Fibroblast of the conjunctiva (primary cell): Measurements from ENCODE around the gene HM13.
"Not testable (repeated sequence)": the region's sequence is repeated elsewhere in the genome, so short reads cannot be mapped to it uniquely, and the experiment has no call there.

Experiments used
- DNase-seq: peaks from one replicate; pipeline ENCODE4 v3.0.0-alpha.2; 2010; ENCODE audit warnings: low read depth

The HM13 gene

DNA sequence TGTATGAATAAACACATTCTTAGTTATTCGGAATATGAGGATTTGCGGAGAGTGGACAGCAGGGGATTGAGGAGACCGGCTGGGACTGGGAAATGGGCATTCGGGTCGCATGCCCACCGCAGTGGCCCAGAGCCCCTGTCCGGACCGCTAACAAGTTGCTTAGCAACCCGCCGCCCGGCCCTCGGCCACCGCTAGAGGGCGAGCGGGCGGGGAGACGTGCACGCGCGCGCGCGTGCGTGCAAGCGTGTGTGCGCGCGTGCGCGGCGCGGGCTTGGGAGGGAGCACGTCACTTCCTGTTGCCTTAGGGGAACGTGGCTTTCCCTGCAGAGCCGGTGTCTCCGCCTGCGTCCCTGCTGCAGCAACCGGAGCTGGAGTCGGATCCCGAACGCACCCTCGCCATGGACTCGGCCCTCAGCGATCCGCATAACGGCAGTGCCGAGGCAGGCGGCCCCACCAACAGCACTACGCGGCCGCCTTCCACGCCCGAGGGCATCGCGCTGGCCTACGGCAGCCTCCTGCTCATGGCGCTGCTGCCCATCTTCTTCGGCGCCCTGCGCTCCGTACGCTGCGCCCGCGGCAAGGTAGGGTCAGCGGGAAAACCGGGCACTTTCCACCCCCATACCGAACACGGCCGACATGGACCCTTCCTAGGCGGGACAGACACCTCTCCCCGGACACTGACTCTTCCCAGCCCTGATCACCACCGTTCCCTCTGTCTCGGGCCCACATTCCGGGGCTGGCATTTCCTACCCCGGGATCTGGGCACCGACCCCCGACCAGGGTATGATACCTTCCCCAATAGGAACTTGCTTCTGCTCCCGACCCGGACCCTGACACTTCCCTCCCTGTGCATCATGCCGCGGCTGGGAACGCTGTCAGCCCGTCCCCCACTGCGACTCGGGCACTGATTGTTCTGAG lies at the start of gene HM13:
Gene HM13 (plus strand): TSS at position 289 of the 918 bp plus-strand sequence. CDS start 110 bp downstream, at position 399.
- DNase-seq: peak; percentile 86

GRCh38 chr20:31470946-31471345 lies 43.3 kb upstream of the HM13 start:
- not testable (repeated sequence) for DNase-seq

GRCh38 chr20:31472395-31473330 lies 41.6 kb upstream of the HM13 start:
- no peak for DNase-seq

DNA sequence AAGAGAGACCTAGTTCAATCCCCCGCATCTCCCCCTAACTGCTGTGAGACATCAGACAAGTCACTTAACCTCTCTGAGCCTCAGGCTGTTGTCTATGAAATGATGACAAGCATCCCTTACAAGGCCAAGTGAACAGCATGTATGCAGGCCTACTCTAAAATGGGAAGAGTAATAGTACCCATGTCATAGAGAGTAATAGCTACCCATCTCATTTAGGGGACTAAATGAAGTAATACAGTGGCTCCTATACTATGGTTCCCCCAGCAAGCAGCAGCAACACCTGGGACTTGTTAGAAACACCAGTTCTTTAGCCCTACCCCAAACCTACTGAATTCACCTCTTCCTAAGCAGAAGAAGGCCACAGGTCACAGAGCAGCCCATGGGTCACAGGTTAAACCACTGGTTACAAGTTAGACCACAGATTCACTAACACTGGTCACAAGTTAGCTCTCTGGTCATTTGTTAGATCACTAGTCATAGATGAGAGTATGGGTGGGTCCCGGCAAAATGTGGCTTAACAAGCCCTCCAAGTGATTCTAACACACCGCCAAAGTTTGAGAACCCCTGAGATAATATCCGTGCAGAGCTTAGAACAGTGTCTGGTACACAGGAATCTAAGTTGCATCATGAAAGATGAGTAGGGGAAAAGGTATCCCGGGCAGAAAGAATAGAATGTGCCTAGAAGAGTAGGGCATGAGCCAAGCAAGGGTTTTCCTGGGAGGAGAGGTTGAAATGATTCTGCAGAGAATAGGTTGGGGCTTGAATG lies 40.7 kb upstream of the HM13 start:
- no peak for DNase-seq

- no peak for DNase-seq
These were observed 40.2 kb upstream of the HM13 start for GRCh38 chr20:31474097-31474436.

- no peak for DNase-seq
These were observed 39.3 kb upstream of the HM13 start, which contains the start of the genes DEFB124 and REM1 for GRCh38 chr20:31474758-31475427. TSS of gene DEFB124 (minus strand) at chr20:31475127. CDS start at chr20:31473013, 2,114 bp downstream. TSS of gene REM1 (plus strand) at chr20:31475288. CDS start at chr20:31476446, 1,158 bp downstream.

DNA sequence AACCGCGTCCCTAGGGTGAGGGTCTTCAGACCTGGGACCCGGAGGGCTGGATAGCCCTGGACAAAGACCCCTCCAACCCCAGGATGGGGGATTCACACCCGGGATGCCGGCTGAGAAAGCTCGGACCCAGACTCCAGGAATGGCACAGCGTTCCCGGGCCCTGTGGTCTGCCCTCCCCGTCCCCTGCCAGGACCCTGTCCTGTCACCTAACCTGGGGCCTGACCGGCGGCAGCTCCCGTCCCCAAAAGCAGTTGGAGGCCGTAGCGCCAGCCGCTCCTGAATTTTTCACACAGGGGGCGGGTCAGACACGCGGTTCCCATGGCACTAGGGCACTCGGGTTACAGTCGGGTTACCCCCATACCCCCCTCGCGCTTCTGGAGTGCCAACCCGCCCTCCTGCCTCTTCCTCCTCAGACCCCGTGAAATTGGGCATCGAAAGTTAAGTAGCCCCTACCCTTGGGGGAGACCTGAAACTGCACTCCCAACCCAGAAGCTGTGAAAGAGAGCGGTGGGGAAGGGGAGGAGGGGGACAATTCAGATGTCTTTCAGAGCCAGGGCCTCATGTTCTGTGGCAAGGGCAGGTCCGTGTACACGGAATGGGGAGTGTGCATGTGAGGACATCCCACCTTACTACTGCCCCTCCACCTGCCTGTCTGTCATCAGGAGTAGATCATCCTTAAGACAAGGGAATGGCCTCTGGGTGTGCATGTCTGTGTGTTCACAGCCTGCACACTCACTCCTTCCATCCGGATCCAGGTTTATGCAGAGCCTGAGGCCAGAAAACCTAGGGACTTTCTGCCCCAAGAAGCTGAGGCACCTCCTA lies 38.6 kb upstream of the HM13 start:
- no peak for DNase-seq

GRCh38 chr20:31476294-31476585 lies 38.0 kb upstream of the HM13 start:
- no peak for DNase-seq

DNA sequence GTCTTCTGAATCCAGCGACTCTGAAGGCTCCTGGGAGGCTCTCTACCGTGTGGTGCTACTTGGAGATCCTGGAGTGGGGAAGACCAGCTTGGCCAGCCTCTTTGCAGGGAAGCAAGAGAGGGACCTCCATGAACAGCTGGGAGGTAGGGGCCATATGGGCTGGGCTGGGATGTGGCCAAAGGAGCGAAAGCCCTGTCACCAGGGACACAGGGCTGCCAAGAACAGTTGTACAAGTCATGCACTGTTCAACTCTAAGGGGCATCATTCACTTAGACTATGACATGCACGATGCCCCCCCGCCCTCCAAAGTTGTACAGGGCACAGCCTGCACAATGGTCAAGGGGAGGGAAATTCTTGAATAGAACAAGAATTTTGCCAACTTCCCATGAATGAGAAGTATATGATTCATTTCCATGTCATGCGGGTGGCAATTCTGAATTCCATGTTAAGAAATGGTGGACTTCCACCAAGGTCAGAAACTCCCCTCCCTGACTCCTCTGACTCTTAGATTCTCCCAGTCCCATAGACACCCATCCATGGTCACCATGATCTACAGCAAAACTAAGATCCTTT lies 37.5 kb upstream of the HM13 start:
- DNase-seq: no peak

DNA sequence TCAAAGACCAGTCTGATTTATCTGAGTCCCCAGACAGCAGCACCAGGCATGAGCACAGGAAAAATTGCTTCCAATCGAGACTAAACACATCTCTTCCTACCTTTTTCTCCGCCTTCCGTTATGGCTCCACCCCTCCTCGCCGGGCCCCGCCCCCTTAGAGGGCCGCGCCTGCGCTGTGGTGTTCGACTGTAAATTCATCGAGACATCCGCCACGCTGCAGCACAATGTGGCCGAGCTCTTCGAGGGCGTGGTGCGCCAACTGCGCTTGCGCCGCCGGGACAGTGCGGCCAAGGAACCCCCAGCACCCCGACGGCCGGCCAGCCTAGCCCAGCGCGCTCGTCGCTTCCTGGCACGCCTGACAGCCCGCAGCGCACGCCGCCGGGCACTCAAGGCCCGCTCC lies 30.2 kb upstream of the HM13 start:
- DNase-seq: no peak

DNA sequence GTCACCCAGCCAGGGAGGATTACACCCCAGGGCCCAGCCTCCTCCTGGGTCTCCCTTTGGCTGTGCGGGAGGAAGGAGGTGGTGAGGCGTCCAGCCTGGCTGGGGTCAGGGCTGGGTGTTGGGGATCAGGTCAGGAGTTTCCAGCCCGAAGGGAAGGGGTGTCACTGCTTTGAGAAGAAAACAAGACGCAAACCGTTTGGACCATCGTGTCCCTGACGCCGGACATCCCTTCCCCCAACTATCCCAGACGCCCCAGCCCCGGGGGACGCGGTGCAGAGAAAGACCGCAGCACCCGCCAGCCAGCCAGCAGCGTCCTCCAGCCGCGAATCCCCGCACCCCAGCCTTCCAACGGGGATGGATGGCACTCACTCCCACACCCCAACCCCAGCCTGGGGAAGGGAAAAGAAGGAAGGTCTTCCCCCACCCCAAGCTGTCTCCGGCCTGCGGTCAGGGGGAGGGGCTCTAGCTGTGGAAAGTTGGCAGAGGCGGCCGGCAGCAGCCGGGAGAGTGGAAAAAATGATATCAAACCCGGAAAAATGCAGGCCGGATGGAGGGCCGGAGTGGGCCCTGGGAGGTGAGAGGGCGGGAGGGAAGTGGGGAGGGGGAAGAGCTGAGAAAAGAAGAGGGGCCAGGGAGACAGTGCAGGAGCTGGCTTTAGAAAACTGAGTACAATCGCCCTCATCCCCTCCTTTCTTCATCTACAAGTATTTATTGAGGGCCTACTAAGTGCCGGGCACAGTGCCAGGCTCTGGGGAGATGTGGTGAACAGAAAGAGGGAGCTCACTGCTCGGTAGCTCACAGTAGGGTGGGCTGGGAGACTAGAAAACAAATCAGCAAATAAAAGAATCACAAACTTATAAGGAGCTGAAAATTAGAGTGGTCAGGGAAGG lies 28.5 kb upstream of the HM13 start:
- DNase-seq: no peak

- no peak for DNase-seq
These were observed 26.1 kb upstream of the HM13 start for GRCh38 chr20:31488115-31488514.

DNA sequence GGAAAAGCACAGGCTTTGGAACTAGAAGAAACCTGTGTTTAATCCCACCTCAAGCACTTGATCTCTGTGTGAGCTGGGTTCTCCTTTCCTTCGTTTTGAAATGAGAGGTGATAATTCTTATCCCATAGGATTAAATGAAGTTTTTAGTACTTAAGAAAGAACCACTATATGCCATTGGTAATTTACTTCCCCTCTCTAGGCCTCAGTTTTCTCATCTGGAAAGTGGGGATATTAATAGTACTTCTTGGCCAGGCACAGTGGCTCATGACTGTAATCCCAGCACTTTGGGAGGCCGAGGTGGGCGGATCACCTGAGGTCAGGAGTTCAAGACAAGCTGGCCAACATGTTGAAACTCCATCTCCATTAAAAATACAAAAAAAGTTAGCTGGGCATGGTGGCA lies 25.1 kb upstream of the HM13 start:
- no peak for DNase-seq

GRCh38 chr20:31490752-31491151 lies 23.5 kb upstream of the HM13 start:
- DNase-seq: no peak

DNA sequence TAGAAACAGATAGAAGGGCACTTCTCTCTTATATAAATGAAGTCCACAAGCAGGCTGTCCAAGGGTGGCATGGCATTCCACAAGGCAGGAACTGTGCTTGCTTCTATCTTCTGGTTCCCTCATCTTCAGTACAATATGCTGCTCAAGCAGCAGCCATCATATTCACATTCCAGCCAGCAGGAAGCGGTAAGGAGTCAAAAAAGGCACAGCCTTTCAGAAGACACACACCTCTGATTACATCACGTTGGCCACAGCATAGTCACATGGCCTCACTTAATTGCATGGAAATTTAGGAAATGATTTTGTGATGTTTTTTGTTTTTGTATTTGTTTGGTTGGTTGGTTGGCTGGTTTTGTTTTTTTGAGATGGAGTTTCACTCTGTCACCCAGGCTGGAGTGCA lies 20.1 kb upstream of the HM13 start:
- DNase-seq: no peak

- no peak for DNase-seq
These were observed 17.4 kb upstream of the HM13 start for GRCh38 chr20:31496761-31497295.

GRCh38 chr20:31497838-31498540 lies 16.3 kb upstream of the HM13 start:
- no peak for DNase-seq

DNA sequence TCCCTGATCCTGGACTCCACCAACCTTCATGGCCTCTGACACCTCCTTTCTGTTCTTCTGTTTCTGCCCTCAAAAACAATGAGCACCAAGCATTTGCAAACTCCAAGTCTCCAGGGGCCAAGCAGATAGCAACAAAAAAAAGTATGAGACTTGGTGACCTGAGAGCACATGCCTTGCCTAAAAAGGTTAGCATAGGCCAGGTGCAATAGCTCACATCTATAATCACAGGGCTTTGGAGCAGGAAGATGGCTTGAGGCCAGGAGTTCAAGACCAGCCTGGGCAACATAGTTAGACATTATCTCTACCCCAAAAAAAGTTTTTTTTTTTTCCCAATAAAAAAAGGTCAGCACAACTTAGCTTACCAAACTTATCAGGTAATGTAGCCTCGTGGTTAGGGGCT lies 13.7 kb upstream of the HM13 start:
- no peak for DNase-seq
